DMS79 treated with DMSO at 0.1 percent for 48 hours (cell line): ENCODE data around the gene MAFG.
"Not testable (repeated sequence)": the region's sequence is repeated elsewhere in the genome, so short reads cannot be mapped to it uniquely, and the experiment has no call there.

Experiments used
- DNase-seq: peaks from one replicate; lab custom pipeline; 2025; lab: John Stamatoyannopoulos, UW

MAFG gene

DNA sequence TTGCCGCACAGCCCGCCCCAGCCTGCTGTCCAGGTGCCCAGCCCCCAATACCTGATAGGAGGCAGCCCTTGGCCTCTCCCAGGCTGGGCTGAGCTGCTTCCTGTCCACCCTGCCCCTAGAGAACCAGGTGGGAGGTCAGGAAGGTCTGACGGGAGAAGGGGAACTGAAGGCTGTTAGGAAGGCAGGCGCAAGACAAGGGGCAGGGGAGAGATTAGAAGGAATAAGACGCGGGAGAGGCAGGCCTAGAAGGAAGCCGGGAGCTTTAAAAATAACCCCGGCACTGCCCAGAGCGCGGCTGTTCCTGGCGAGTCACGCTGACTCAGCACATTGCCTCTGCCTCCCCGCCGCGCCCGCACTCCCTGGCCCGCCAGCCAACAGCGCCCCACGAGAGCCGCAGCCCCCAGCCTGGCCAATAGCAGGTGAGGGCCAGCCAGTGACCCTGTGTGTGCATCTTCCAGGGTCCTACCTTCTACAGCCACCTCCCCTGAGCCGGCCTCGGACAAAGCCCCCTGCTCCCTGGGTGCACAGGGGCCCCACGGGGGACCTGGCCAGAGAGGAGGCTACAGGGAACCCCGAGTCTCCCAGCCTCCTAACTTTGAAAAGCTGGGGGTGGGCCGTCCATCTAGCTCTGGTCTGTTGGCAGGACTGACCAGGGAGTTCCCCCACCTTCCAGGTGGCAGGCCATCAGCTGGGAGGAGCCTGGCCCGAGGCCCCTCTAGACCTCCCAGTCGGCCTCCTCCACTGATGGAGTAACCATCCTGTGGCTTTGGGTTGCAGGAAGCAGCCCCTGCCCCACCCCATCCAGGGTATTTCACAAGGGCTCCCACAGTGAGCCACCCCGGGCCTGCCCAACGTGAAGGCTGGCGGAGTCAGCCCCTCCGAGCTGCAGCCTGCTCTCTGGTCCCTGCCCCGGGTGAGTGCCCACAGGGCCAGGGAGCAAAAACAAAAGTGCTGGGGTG is 4.0 kb downstream of the MAFG start:
- no peak for DNase-seq

- DNase-seq, result no peak
Measured at GRCh38 chr17:81922566-81923301, 4.8 kb downstream of the MAFG start.

- DNase-seq, result no peak
Measured at GRCh38 chr17:81921996-81922565, 5.5 kb downstream of the MAFG start.

DNA sequence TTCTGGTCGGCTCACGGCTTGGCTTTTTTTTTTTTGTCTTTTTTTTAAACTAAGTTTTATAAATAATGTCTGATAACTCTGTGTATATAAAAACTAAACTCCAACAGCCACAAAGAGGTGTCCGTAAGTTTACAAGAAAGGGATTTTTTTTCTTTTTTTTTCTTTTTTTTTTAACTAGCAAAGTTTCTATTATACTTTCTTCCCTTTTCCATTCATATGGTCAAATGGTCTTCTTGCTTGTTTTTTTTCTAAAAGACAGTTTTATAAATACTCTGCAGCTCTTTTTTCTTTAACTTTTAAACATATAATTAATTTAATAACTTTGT is 6.0 kb downstream of the MAFG start:
- no peak for DNase-seq

GRCh38 chr17:81920612-81921536 is 6.7 kb downstream of the MAFG start:
- DNase-seq, result no peak

- no peak for DNase-seq
Measured at GRCh38 chr17:81918832-81919545, 8.5 kb downstream of the MAFG start.

- not testable (repeated sequence) for DNase-seq
Measured at GRCh38 chr17:81918333-81918669, 9.2 kb downstream of the MAFG start.

DNA sequence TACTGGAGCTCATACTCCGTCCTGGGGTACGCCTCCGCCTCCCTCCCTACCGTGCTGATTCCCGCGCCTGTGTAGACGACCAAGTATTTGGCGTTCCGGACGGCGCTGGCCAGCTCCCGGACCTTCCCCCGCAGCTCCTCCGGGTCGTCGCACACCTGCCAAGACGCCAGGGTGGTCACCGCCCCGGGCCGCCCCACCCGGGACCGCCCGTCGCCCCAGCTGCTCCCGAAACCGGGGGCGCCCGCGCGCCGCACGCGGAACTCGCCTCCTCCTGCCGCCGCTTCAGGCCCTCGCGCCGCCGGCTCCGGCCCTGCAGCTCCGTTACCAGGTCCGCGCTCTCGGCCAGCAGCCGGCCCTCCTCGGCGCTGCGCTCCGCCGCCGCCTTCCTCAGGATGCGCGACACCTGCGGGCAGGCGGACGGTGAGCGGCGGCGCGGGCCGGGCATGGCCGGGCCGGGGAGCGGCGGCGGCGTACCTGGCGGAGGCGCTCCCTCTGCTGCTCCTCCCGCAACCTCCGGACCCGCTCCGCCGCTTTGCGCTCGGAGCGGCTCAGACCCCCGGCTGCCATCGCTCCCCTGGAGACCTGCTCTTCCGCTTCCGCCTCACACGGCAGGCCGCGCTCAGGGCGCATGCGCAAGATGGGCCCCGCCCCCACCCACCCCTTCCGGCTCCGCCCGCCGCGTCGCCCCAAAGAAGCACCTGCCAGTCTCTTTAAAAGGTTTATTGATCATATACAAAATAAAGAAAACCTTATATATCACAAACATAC is 9.8 kb downstream of the MAFG start, which contains the start of gene SIRT7:
TSS of gene SIRT7 (minus strand) at position 612 of the 768 bp plus-strand sequence. CDS start at position 567, 45 bp downstream.
- DNase-seq, result peak; percentile 56

GRCh38 chr17:81916234-81917001 is 11.1 kb downstream of the MAFG start:
- no peak for DNase-seq

DNA sequence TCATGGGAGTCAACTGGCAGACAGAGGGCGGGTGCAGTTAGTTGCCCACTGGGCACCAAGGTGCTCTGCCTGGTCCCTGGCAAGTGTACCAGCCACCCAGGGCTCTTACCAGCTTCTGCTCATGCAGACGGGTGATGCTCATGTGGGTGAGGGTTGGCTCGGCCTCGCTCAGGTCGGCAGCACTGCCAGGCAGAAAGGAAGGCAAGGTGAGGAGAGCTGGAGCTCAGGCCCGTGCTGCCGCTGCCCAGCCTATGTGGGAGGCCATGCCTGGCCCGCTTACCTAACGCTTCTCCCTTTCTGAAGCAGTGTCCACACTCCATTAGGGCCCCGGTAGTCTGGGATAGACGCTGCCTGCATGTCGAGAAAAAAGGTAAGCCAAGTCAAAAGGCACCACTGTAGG is 12.2 kb downstream of the MAFG start:
- DNase-seq, result no peak

GRCh38 chr17:81914103-81914850 is 13.3 kb downstream of the MAFG start:
- DNase-seq, result no peak

GRCh38 chr17:81913394-81914102 is 14.0 kb downstream of the MAFG start:
- DNase-seq, result no peak

DNA sequence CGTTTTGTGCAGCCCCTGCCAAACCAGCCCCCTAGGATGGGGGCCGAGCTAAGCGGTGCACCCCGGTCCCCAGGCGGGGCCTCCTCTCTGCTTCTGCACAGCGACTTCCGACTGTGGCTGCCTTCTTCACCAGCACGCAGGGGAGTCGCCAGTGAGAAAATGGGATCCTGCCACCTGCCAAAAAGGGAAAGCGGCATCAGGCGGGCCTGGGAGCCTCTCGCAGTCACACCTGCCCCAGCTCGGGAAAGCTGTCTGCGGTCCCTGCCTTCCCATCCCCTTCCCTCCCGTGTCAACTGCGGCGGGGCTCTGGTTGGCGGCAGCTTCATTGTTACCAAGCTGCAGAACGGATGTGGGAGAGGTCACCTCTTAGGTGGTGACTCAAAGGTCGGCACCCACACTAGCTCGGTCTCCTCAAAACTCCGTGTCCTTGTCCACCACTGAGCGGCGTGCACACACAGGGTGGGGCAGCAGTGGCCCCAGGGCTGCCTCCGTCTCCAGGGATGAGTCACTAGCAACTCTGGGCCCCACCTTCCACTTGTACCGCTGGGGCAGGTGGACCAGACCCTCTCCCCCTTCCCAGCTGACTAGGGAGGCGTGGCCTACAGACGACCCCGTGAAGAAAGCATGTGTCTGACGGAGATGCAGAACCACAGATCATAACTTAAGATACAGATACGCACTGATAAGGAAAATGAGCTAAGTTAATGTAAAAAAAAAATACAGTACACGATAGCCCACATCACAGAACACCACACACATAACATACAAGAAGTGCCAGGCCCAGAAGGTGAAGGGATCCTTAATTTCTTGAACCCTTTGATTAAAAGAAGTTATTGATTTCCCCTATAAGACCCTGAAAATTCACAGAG is 14.9 kb downstream of the MAFG start:
- no peak for DNase-seq

DNA sequence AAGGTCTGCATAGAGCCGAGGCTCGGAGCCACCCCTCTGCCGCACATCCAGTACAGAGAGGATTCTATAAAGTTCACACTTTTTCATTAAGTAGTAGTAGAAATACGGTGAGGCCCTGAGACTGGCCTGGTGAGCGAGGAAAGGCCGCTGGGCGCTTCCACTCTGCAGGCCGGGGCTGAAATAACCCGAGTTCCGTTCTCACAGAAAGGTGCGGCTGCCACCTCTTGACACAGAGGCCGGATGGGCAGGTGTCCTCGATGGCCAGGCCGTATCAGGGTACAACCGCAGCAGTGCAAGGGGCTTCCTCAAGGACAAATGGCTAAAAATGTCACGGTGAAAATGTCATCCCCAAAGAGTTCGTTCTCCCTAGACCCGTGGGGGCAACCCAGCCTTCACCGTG is 15.6 kb downstream of the MAFG start:
- DNase-seq, result no peak

DNA sequence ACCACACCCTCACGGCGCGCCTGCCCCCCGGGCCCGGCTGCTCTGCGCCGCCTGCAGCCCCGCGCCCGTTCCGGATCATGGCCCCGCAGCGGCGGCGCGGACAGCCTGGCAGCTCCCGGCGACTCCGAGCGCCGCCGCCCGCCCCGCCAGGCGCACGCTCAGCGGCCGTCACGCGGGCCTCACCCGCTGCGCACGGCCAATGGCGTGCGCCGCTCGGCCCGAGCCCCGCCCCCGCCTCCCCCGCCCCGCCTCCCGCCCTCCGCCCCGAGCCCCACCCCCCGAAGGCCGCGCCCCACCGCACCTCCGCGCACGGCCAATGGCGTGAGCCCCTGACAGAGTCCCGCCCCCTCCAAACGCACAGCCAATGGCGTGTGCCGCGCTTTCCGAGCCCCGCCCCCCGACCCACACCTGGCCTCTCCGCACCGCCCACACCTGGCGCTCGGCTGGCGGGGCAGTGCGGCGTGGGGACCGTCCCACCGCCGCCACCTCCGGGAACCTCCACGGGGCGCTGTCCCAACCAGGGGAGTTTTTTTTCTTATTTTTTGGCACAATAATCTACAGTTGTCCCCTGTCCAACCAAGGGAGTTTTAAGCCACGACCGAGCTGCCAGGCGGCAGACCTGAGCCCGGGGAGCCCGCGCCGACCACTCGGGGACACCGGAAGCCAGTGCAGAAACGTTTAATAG is 16.1 kb downstream of the MAFG start, which contains the start of gene PCYT2:
TSS of gene PCYT2 (minus strand) at position 123 of the 685 bp plus-strand sequence. CDS start at position 79, 44 bp downstream.
- peak; percentile 19 for DNase-seq

- no peak for DNase-seq
Measured at GRCh38 chr17:81910840-81911276, 16.7 kb downstream of the MAFG start.
